ENCODE measurements around the gene CDO1.

CDO1 gene

DNA sequence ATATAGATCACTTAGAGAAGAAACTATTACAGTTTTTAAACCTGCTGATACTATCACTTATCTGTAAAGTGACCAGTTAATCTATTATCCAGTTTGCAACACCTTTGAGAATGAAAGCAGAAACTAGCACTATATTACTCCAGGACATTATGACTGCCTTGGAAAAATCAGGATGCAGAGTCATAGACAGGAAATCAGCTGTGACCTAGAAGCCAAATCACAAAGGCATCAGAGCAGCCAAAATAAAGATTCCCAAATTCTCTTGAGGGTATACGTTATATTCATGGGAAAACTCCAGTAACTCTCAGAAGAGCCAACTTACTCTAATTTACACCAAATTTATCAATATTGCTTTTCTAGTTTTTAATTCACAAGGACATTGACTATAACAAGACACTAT lies 49.9 kb downstream of the CDO1 start:
- H3K4me2 ChIP-seq (ENCODE audit: low read depth, low read length, poor library complexity, severe bottlenecking): no peak overlapping the region
- H3K9me3 ChIP-seq (ENCODE audit: insufficient read depth, low read length): no peaks in the 10 kb centered on the region
- H4K20me1 ChIP-seq (ENCODE audit: low read depth, low read length): no peaks in the 10 kb centered on the region
- H3K27me3 ChIP-seq (ENCODE audit: low read length): no peaks in the 10 kb centered on the region
- H3K27ac ChIP-seq (ENCODE audit: low read depth, low read length): no peak overlapping the region
- no peak for TF ChIP-seq EZH2phosphoT487 (conservative IDR thresholded peaks at IDR 0.05; ENCODE audit: low read length)
- TF ChIP-seq, protein P1, sequence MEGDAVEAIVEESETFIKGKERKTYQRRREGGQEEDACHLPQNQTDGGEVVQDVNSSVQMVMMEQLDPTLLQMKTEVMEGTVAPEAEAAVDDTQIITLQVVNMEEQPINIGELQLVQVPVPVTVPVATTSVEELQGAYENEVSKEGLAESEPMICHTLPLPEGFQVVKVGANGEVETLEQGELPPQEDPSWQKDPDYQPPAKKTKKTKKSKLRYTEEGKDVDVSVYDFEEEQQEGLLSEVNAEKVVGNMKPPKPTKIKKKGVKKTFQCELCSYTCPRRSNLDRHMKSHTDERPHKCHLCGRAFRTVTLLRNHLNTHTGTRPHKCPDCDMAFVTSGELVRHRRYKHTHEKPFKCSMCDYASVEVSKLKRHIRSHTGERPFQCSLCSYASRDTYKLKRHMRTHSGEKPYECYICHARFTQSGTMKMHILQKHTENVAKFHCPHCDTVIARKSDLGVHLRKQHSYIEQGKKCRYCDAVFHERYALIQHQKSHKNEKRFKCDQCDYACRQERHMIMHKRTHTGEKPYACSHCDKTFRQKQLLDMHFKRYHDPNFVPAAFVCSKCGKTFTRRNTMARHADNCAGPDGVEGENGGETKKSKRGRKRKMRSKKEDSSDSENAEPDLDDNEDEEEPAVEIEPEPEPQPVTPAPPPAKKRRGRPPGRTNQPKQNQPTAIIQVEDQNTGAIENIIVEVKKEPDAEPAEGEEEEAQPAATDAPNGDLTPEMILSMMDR (IDR thresholded peaks at IDR 0.05; ENCODE audit: insufficient read depth, low read length, poor library complexity, severe bottlenecking): no peak
- H3K4me3 ChIP-seq (ENCODE audit: insufficient read depth, low read length, poor library complexity, severe bottlenecking): no peak overlapping the region
- H3F3A ChIP-seq (ENCODE audit: insufficient read depth): no peaks in the 10 kb centered on the region
- H3K9me2 ChIP-seq (replicated peaks; ENCODE audit: insufficient read depth, low read length): no peaks in the 10 kb centered on the region
- no peaks in the 10 kb centered on the region for H3K79me2 ChIP-seq (ENCODE audit: insufficient read depth, low read length)
- H2AFZ ChIP-seq (ENCODE audit: low read depth, low read length, severe bottlenecking): no peak overlapping the region
- no peak overlapping the region for H3K9ac ChIP-seq (ENCODE audit: low read length)
- no peaks in the 10 kb centered on the region for H3K36me3 ChIP-seq (ENCODE audit: low read length)

DNA sequence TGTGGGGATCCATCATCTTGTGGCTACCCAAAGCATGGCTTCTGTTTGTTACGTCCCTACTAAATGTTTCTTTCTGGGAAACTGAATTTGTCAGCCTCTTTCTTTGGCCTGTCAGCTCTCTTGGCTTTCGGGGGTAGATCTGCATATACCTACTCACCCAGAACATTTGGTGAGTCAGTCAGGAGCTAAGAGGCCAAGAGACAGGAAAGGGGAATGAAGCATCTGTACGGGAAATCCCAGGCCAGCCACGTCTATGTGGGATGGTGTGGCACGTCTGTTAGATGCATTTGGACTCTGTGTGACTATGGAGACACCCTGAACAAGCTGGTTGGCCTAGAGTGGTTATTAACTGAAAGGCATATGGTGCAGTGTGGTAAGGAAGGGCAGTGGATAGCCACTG lies 58.1 kb downstream of the CDO1 start:
- Histone ChIP-seq H3K4me3 (ENCODE audit: insufficient read depth, low read length, poor library complexity, severe bottlenecking) (no peak overlapping the region), H3K36me3 (ENCODE audit: low read length) (no peaks in the 10 kb centered on the region), H3K9me3 (ENCODE audit: insufficient read depth, low read length) (no peaks in the 10 kb centered on the region), H3K4me2 (ENCODE audit: low read depth, low read length, poor library complexity, severe bottlenecking) (no peak overlapping the region), H4K20me1 (ENCODE audit: low read depth, low read length) (no peaks in the 10 kb centered on the region), H3K9me2 (replicated peaks; ENCODE audit: insufficient read depth, low read length) (no peaks in the 10 kb centered on the region), H3K79me2 (ENCODE audit: insufficient read depth, low read length) (no peaks in the 10 kb centered on the region), H3K27ac (ENCODE audit: low read depth, low read length) (no peak overlapping the region), H3F3A (ENCODE audit: insufficient read depth) (no peaks in the 10 kb centered on the region), H3K27me3 (ENCODE audit: low read length) (no peaks in the 10 kb centered on the region), H3K9ac (ENCODE audit: low read length) (no peak overlapping the region), H2AFZ (ENCODE audit: low read depth, low read length, severe bottlenecking) (no peak overlapping the region)
- TF ChIP-seq, protein P1 (IDR thresholded peaks at IDR 0.05; ENCODE audit: insufficient read depth, low read length, poor library complexity, severe bottlenecking): no peak
- no peak for TF ChIP-seq EZH2phosphoT487 (conservative IDR thresholded peaks at IDR 0.05; ENCODE audit: low read length)

DNA sequence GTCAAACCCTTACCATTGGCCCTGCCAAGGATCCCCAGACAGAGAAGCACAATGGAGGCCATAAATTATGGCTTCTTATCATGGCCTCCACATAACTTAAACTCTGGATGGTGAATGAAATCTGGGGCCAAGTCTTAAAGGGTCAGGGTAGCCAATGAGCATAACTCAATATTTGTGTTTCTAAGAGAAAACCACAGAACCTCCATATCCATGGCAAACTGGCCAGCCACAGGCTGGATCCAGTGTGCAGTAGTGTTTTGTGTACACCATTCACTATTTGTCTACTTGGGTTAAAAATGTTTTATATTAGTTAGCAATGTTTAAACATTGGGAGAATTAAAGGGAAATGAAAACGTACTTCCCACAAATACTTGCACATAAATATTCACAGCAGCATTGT lies 60.8 kb downstream of the CDO1 start:
- Histone ChIP-seq H3K9ac (ENCODE audit: low read length) (no peak overlapping the region), H3K9me2 (replicated peaks; ENCODE audit: insufficient read depth, low read length) (no peaks in the 10 kb centered on the region), H3K36me3 (ENCODE audit: low read length) (no peaks in the 10 kb centered on the region), H3K4me2 (ENCODE audit: low read depth, low read length, poor library complexity, severe bottlenecking) (no peak overlapping the region), H3K4me3 (ENCODE audit: insufficient read depth, low read length, poor library complexity, severe bottlenecking) (no peak overlapping the region), H3K79me2 (ENCODE audit: insufficient read depth, low read length) (no peaks in the 10 kb centered on the region), H3K27ac (ENCODE audit: low read depth, low read length) (no peak overlapping the region), H4K20me1 (ENCODE audit: low read depth, low read length) (no peaks in the 10 kb centered on the region), H2AFZ (ENCODE audit: low read depth, low read length, severe bottlenecking) (no peak overlapping the region), H3F3A (ENCODE audit: insufficient read depth) (no peaks in the 10 kb centered on the region), H3K9me3 (ENCODE audit: insufficient read depth, low read length) (no peaks in the 10 kb centered on the region), H3K27me3 (ENCODE audit: low read length) (no peaks in the 10 kb centered on the region)
- no peak for TF ChIP-seq EZH2phosphoT487 (conservative IDR thresholded peaks at IDR 0.05; ENCODE audit: low read length)
- TF ChIP-seq, protein P1 (IDR thresholded peaks at IDR 0.05; ENCODE audit: insufficient read depth, low read length, poor library complexity, severe bottlenecking): no peak

All from SU-DHL-6 (cell line).